Measurements from ENCODE around the gene VPS16. TPM values are rescaled to one million over a fixed set of nuclear protein-coding genes. Genes with fewer than 3 reads are reported as not detected.
A peak's percentile ranks its signal among the peaks of the same experiment; 100 is the strongest.

VPS16 gene
- 18.0 TPM for total RNA-seq
- long read RNA-seq, transcript VPS16-202 (24 exons, 2,750 nt): major isoform, 29 of 40 reads
- long read RNA-seq, partial matches to known transcripts: 3 of 40 reads
- long read RNA-seq, other reads (novel, unspliced or antisense): 7 of 40 reads

GRCh38 chr20:2840138-2840966, at the start of gene VPS16, which contains the start of gene PCED1A:
Gene VPS16, plus strand, starts transcription at chr20:2840745. Its CDS starts 30 bp downstream, at chr20:2840775.
Gene PCED1A, minus strand, starts transcription at chr20:2840655. Its CDS starts 743 bp downstream, at chr20:2839912.
- peak; percentile 98 for ATAC-seq
- peak; percentile 92 for DNase-seq (ENCODE audit: missing footprints)
- intact Hi-C loops (cut with DNase I): loop anchor here (2.0 to 5.0 kb wide), 2 partner anchors 32 to 88 kb away; partner anchors contain the start of gene PTPRA

GRCh38 chr20:2793471-2793870, 47.1 kb upstream of the VPS16 start:
- intact Hi-C loops (cut with DNase I): no loop called here
- DNase-seq (ENCODE audit: missing footprints) (no peak), ATAC-seq (no peak)

GRCh38 chr20:2794202-2794748, 46.3 kb upstream of the VPS16 start:
- intact Hi-C loops (cut with DNase I): no loop called here
- no peak for DNase-seq (ENCODE audit: missing footprints)
- ATAC-seq: no peak

GRCh38 chr20:2794866-2795447, 45.6 kb upstream of the VPS16 start:
- ATAC-seq (no peak), DNase-seq (ENCODE audit: missing footprints) (no peak)
- intact Hi-C loops (cut with DNase I): no loop called here

- intact Hi-C loops (cut with DNase I): no loop called here
- ATAC-seq: no peak
- no peak for DNase-seq (ENCODE audit: missing footprints)
Measured at GRCh38 chr20:2795451-2795850, 45.1 kb upstream of the VPS16 start.

GRCh38 chr20:2796011-2796660, 44.4 kb upstream of the VPS16 start:
- no peak for ATAC-seq
- no peak for DNase-seq (ENCODE audit: missing footprints)
- intact Hi-C loops (cut with DNase I): no loop called here

GRCh38 chr20:2797136-2797983, 43.2 kb upstream of the VPS16 start:
- ATAC-seq (no peak), DNase-seq (ENCODE audit: missing footprints) (no peak)
- intact Hi-C loops (cut with DNase I): no loop called here

- intact Hi-C loops (cut with DNase I): no loop called here
- no peak for ATAC-seq
- DNase-seq (ENCODE audit: missing footprints): no peak
Measured at GRCh38 chr20:2798095-2798805, 42.3 kb upstream of the VPS16 start.

GRCh38 chr20:2798814-2799213, 41.7 kb upstream of the VPS16 start:
- intact Hi-C loops (cut with DNase I): no loop called here
- ATAC-seq (no peak), DNase-seq (ENCODE audit: missing footprints) (no peak)

- intact Hi-C loops (cut with DNase I): no loop called here
- ATAC-seq: no peak
- no peak for DNase-seq (ENCODE audit: missing footprints)
Measured at GRCh38 chr20:2799271-2799670, 41.3 kb upstream of the VPS16 start.

GRCh38 chr20:2799688-2800520, 40.6 kb upstream of the VPS16 start:
- DNase-seq (ENCODE audit: missing footprints) (peak; percentile 75), ATAC-seq (peak; percentile 41)
- intact Hi-C loops (cut with DNase I): no loop called here

- ATAC-seq (peak; percentile 23), DNase-seq (ENCODE audit: missing footprints) (no peak)
- intact Hi-C loops (cut with DNase I): no loop called here
Measured at GRCh38 chr20:2800521-2801285, 39.8 kb upstream of the VPS16 start, which contains the start of gene CPXM1. Gene CPXM1, minus strand, starts transcription at chr20:2800627. Its CDS starts 55 bp downstream, at chr20:2800572.

GRCh38 chr20:2801286-2801728, 39.2 kb upstream of the VPS16 start:
- intact Hi-C loops (cut with DNase I): no loop called here
- DNase-seq (ENCODE audit: missing footprints): no peak
- no peak for ATAC-seq

- ATAC-seq: no peak
- peak; percentile 31 for DNase-seq (ENCODE audit: missing footprints)
- intact Hi-C loops (cut with DNase I): no loop called here
Measured at GRCh38 chr20:2804041-2804828, 36.3 kb upstream of the VPS16 start.

Data from Right ventricle myocardium inferior (tissue), 1 donor.